Activated naive CD4-positive, alpha-beta T cell treated with Interleukin-2 at 50 U/mL for 16 hours (primary cell): ENCODE results near the gene PERM1.
A peak's percentile ranks its signal among the peaks of the same experiment; 100 is the strongest.

Experiments used
- DNase-seq: peaks from one replicate; pipeline ENCODE4 v3.0.0-alpha.2; 2020

PERM1 gene

GRCh38 chr1:945688-946556 lies 36.0 kb downstream of the PERM1 start:
- no peak for DNase-seq

GRCh38 chr1:944341-945325 lies 37.3 kb downstream of the PERM1 start:
- no peak for DNase-seq

GRCh38 chr1:943545-944340 lies 38.1 kb downstream of the PERM1 start:
- DNase-seq, result no peak

- DNase-seq, result no peak
These were observed 38.9 kb downstream of the PERM1 start for GRCh38 chr1:942864-943533.

GRCh38 chr1:942411-942821 lies 39.5 kb downstream of the PERM1 start:
- no peak for DNase-seq

GRCh38 chr1:941588-942383 lies 40.1 kb downstream of the PERM1 start:
- peak; percentile 36 for DNase-seq

GRCh38 chr1:941015-941587 lies 40.8 kb downstream of the PERM1 start:
- no peak for DNase-seq

- DNase-seq, result peak; percentile 28
These were observed 41.5 kb downstream of the PERM1 start for GRCh38 chr1:940107-941014.

GRCh38 chr1:939511-940106 lies 42.3 kb downstream of the PERM1 start:
- no peak for DNase-seq

- no peak for DNase-seq
These were observed 43.0 kb downstream of the PERM1 start for GRCh38 chr1:938711-939489.

- DNase-seq, result no peak
These were observed 43.7 kb downstream of the PERM1 start for GRCh38 chr1:938088-938683.

- no peak for DNase-seq
These were observed 44.4 kb downstream of the PERM1 start for GRCh38 chr1:937521-937920.

- DNase-seq, result no peak
These were observed 45.3 kb downstream of the PERM1 start for GRCh38 chr1:936348-937264.

GRCh38 chr1:935751-936231 lies 46.1 kb downstream of the PERM1 start:
- DNase-seq, result no peak

GRCh38 chr1:934991-935750 lies 46.7 kb downstream of the PERM1 start:
- DNase-seq, result no peak

GRCh38 chr1:933603-933940 lies 48.3 kb downstream of the PERM1 start:
- no peak for DNase-seq
